ENCODE data around the gene TRPC1.
A peak's percentile ranks its signal among the peaks of the same experiment; 100 is the strongest.

TRPC1 gene

GRCh38 chr3:142784228-142784627, 60.4 kb downstream of the TRPC1 start:
- Histone ChIP-seq H3K9me3 (ENCODE audit: insufficient read depth, low read depth, low read length) (no peaks in the 10 kb centered on the region), H3K27me3 (ENCODE audit: insufficient read depth, low read length, poor library complexity, severe bottlenecking) (no peaks in the 10 kb centered on the region), H3F3A (ENCODE audit: low read depth) (no peaks in the 10 kb centered on the region), H3K4me1 (ENCODE audit: insufficient read depth, low read length, poor library complexity, severe bottlenecking) (peaks cover 13% of the 10 kb centered on the region), H3K79me2 (ENCODE audit: insufficient read depth, low read length) (no peaks in the 10 kb centered on the region), H4K20me1 (ENCODE audit: insufficient read depth, low read length, poor library complexity, severe bottlenecking) (no peaks in the 10 kb centered on the region), H3K9ac (ENCODE audit: low read depth, low read length, poor library complexity, severe bottlenecking) (no peak overlapping the region), H3K9me2 (replicated peaks; ENCODE audit: low read depth, low read length) (no peaks in the 10 kb centered on the region), H3K4me3 (ENCODE audit: low read length, poor library complexity, severe bottlenecking) (no peak overlapping the region), H3K36me3 (ENCODE audit: insufficient read depth, low read length) (no peaks in the 10 kb centered on the region), H2AFZ (ENCODE audit: low read length) (no peak overlapping the region), H3K4me2 (ENCODE audit: low read depth, low read length, poor library complexity, severe bottlenecking) (no peak overlapping the region)
- TF ChIP-seq, protein P1, sequence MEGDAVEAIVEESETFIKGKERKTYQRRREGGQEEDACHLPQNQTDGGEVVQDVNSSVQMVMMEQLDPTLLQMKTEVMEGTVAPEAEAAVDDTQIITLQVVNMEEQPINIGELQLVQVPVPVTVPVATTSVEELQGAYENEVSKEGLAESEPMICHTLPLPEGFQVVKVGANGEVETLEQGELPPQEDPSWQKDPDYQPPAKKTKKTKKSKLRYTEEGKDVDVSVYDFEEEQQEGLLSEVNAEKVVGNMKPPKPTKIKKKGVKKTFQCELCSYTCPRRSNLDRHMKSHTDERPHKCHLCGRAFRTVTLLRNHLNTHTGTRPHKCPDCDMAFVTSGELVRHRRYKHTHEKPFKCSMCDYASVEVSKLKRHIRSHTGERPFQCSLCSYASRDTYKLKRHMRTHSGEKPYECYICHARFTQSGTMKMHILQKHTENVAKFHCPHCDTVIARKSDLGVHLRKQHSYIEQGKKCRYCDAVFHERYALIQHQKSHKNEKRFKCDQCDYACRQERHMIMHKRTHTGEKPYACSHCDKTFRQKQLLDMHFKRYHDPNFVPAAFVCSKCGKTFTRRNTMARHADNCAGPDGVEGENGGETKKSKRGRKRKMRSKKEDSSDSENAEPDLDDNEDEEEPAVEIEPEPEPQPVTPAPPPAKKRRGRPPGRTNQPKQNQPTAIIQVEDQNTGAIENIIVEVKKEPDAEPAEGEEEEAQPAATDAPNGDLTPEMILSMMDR (conservative IDR thresholded peaks at IDR 0.05; ENCODE audit: low read length): no peak
- TF ChIP-seq EZH2phosphoT487 (IDR thresholded peaks at IDR 0.05; ENCODE audit: borderline replicate concordance): no peak

DNA sequence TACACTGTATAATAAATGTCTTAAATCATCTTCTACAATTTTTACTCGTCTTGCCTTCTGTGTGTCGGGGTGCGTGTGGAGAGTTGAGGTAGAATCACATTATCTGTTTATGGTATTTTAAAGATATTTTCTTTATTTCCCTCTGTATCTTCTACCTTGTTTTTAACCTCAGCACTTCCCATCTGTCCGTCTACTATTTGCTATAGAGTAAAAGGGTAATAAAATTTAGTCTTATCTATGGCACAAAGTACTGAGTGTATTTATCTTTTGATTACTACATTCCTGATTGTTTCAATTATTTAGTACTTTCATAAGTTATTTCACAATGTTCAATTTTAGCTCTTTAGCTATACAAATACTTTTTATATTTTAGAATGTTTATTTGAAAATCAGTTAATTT, 62.2 kb downstream of the TRPC1 start:
- Histone ChIP-seq H3K4me2 (ENCODE audit: low read depth, low read length, poor library complexity, severe bottlenecking) (no peak overlapping the region), H4K20me1 (ENCODE audit: insufficient read depth, low read length, poor library complexity, severe bottlenecking) (no peaks in the 10 kb centered on the region), H3K4me3 (ENCODE audit: low read length, poor library complexity, severe bottlenecking) (no peak overlapping the region), H3K9me2 (replicated peaks; ENCODE audit: low read depth, low read length) (no peaks in the 10 kb centered on the region), H3K9ac (ENCODE audit: low read depth, low read length, poor library complexity, severe bottlenecking) (no peak overlapping the region), H3F3A (ENCODE audit: low read depth) (no peaks in the 10 kb centered on the region), H3K79me2 (ENCODE audit: insufficient read depth, low read length) (no peaks in the 10 kb centered on the region), H2AFZ (ENCODE audit: low read length) (no peak overlapping the region), H3K4me1 (ENCODE audit: insufficient read depth, low read length, poor library complexity, severe bottlenecking) (peaks cover 13% of the 10 kb centered on the region), H3K9me3 (ENCODE audit: insufficient read depth, low read depth, low read length) (no peaks in the 10 kb centered on the region), H3K36me3 (ENCODE audit: insufficient read depth, low read length) (no peaks in the 10 kb centered on the region), H3K27me3 (ENCODE audit: insufficient read depth, low read length, poor library complexity, severe bottlenecking) (no peaks in the 10 kb centered on the region)
- TF ChIP-seq, protein P1 (conservative IDR thresholded peaks at IDR 0.05; ENCODE audit: low read length): no peak
- TF ChIP-seq EZH2phosphoT487 (IDR thresholded peaks at IDR 0.05; ENCODE audit: borderline replicate concordance): no peak

DNA sequence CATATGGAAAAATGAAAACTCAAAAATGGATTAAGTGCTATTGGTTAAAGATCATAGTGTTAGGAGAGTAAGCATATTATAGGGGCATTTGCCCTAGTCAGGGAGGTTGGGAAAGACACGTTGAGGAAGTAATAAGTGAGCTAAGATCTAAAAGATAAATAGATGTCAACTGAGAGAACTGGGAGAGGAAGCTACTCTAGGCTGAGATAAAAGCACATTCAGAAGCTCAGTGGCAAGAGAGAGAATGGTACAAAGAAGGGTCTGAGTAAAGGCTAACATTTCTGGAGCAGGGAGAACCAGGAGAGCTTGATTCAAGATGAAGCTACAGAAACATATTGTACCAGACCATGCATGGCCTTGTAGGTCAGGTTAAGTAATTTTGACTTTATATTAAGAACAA, 63.9 kb downstream of the TRPC1 start:
- Histone ChIP-seq H3K79me2 (ENCODE audit: insufficient read depth, low read length) (no peaks in the 10 kb centered on the region), H3F3A (ENCODE audit: low read depth) (no peaks in the 10 kb centered on the region), H3K9ac (ENCODE audit: low read depth, low read length, poor library complexity, severe bottlenecking) (no peak overlapping the region), H3K9me2 (replicated peaks; ENCODE audit: low read depth, low read length) (no peaks in the 10 kb centered on the region), H3K4me3 (ENCODE audit: low read length, poor library complexity, severe bottlenecking) (no peak overlapping the region), H3K9me3 (ENCODE audit: insufficient read depth, low read depth, low read length) (no peaks in the 10 kb centered on the region), H3K27me3 (ENCODE audit: insufficient read depth, low read length, poor library complexity, severe bottlenecking) (no peaks in the 10 kb centered on the region), H3K4me1 (ENCODE audit: insufficient read depth, low read length, poor library complexity, severe bottlenecking) (peaks cover 13% of the 10 kb centered on the region), H3K4me2 (ENCODE audit: low read depth, low read length, poor library complexity, severe bottlenecking) (peak overlapping the region; percentile 8), H2AFZ (ENCODE audit: low read length) (no peak overlapping the region), H3K36me3 (ENCODE audit: insufficient read depth, low read length) (no peaks in the 10 kb centered on the region), H4K20me1 (ENCODE audit: insufficient read depth, low read length, poor library complexity, severe bottlenecking) (no peaks in the 10 kb centered on the region)
- TF ChIP-seq, protein P1 (conservative IDR thresholded peaks at IDR 0.05; ENCODE audit: low read length): no peak
- no peak for TF ChIP-seq EZH2phosphoT487 (IDR thresholded peaks at IDR 0.05; ENCODE audit: borderline replicate concordance)

All from Loucy (cell line).